Suprapubic skin (tissue), 3 donors: Measurements from ENCODE around the gene LONP2.

ENCODE experiments used
- CTCF ChIP-seq, 2 donors: fragments of 200-600 bp in 1 of 2; fragments of 450-650 bp in 1 of 2; sonication (generic) in 1 of 2; IDR thresholded peaks; one replicate each; pipeline ENCODE4 v1.5.1; 2016 to 2019; ENCODE audit warnings: antibody characterized with exemption in 2 of 2, mild to moderate bottlenecking in 1 of 2, moderate library complexity in 1 of 2
- EP300 ChIP-seq: sonication (generic); formaldehyde crosslinking; IDR thresholded peaks from one replicate; pipeline ENCODE4 v1.6.1; 2017; ENCODE audit warnings: antibody characterized with exemption
- POLR2A ChIP-seq, 2 donors: fragments of 450-650 bp; IDR thresholded peaks; one replicate each; pipeline ENCODE4 v1.6.1; 2017; ENCODE audit warnings: antibody characterized with exemption in 2 of 2, mild to moderate bottlenecking in 2 of 2, moderate library complexity in 2 of 2

GRCh38 chr16:48262631-48263030 lies 18.5 kb downstream of the LONP2 start:
- TF ChIP-seq CTCF (IDR thresholded peaks at IDR 0.05) (no peak), POLR2A (IDR thresholded peaks at IDR 0.05) (no peak), EP300 (no peak)
